Measurements from ENCODE around the gene FAM234B.
"Not testable (repeated sequence)": the region's sequence is repeated elsewhere in the genome, so short reads cannot be mapped to it uniquely, and the experiment has no call there.

DNA sequence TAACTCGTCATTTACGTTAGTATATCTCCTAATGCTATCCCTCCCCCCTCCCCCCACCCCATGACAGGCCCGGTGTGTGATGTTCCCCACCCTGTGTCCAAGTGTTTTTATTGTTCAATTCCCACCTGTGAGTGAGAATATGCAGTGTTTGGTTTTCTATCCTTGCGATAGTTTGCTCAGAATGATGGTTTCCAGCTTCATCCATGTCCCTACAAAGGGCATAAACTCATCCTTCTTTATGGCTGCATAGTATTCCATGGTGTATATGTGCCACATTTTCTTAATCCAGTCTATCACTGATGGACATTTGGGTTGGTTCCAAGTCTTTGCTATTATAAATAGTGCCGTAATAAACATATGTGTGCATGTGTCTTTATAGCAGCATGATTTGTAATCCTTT is 39.5 kb downstream of the FAM234B start:
- TF ChIP-seq, protein P1, sequence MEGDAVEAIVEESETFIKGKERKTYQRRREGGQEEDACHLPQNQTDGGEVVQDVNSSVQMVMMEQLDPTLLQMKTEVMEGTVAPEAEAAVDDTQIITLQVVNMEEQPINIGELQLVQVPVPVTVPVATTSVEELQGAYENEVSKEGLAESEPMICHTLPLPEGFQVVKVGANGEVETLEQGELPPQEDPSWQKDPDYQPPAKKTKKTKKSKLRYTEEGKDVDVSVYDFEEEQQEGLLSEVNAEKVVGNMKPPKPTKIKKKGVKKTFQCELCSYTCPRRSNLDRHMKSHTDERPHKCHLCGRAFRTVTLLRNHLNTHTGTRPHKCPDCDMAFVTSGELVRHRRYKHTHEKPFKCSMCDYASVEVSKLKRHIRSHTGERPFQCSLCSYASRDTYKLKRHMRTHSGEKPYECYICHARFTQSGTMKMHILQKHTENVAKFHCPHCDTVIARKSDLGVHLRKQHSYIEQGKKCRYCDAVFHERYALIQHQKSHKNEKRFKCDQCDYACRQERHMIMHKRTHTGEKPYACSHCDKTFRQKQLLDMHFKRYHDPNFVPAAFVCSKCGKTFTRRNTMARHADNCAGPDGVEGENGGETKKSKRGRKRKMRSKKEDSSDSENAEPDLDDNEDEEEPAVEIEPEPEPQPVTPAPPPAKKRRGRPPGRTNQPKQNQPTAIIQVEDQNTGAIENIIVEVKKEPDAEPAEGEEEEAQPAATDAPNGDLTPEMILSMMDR (IDR thresholded peaks at IDR 0.05; ENCODE audit: poor library complexity) = not testable (repeated sequence)
- not testable (repeated sequence) for TF ChIP-seq EZH2phosphoT487 (IDR thresholded peaks at IDR 0.05; ENCODE audit: low read depth, severe bottlenecking, unreplicated experiment); EZH2 (IDR thresholded peaks at IDR 0.05; ENCODE audit: borderline replicate concordance)
